SK-N-SH (cell line): Measurements from ENCODE around the gene FSIP1.

Source experiments
- ELF1 ChIP-seq: IDR thresholded peaks from 2 replicates; pipeline ENCODE4 v1.4.0; 2012
- EP300 ChIP-seq, 2 experiments: IDR thresholded peaks; 2 replicates each; pipeline versions ENCODE4 v1.4.0 to v1.6.1; 2012; ENCODE audit warnings: borderline replicate concordance in 1 of 2, low read depth in 1 of 2, low read length in 1 of 2
- FOXM1 ChIP-seq: IDR thresholded peaks from 2 replicates; pipeline ENCODE4 v1.4.0; 2012; ENCODE audit warnings: low read depth, mild to moderate bottlenecking
- GABPA ChIP-seq: IDR thresholded peaks from 2 replicates; pipeline ENCODE4 v1.4.0; 2012; ENCODE audit warnings: low read depth, mild to moderate bottlenecking
- NFIC ChIP-seq: IDR thresholded peaks from 2 replicates; pipeline ENCODE4 v1.4.0; 2012; ENCODE audit warnings: borderline replicate concordance
- NRF1 ChIP-seq: IDR thresholded peaks from 2 replicates; pipeline ENCODE4 v1.6.1; 2012; ENCODE audit warnings: low read depth, mild to moderate bottlenecking, low read length
- POLR2AphosphoS5 ChIP-seq: IDR thresholded peaks from 2 replicates; pipeline ENCODE4 v1.6.1; 2012; ENCODE audit warnings: low read depth, low read length
- RAD21 ChIP-seq: IDR thresholded peaks from 2 replicates; pipeline ENCODE4 v1.6.1; 2012; ENCODE audit warnings: mild to moderate bottlenecking, low read length
- RFX5 ChIP-seq: IDR thresholded peaks from 2 replicates; pipeline ENCODE4 v1.6.1; 2012; ENCODE audit warnings: mild to moderate bottlenecking, improper control_type of control experiment, low read length
- TF ChIP-seq, protein P1 (sequence below): fragments of 200-600 bp; sonication (generic); IDR thresholded peaks from 2 replicates; pipeline ENCODE4 v1.6.1; 2017; ENCODE audit warnings: antibody characterized with exemption, mild to moderate bottlenecking, moderate library complexity

DNA sequence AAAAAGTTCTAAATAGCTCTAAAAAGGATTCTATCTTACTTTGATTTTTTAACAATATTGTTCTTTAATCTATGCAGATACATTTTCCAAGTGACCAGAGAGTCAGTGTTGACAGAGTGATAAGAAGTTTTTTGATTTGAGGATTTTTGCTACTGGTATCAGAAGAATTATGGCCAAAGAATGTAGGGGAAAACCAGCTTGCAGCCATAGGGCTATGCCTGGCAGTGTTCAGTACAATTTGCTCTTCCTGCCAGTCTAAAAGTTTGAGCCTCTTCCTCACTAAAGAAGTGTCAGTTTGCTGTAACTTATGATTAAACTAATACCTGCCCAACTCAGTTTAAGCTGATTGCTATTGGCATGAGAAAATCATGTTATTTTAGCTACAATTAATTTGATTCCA lies 35.3 kb upstream of the FSIP1 start:
- no peak for TF ChIP-seq RAD21
- TF ChIP-seq, protein P1, sequence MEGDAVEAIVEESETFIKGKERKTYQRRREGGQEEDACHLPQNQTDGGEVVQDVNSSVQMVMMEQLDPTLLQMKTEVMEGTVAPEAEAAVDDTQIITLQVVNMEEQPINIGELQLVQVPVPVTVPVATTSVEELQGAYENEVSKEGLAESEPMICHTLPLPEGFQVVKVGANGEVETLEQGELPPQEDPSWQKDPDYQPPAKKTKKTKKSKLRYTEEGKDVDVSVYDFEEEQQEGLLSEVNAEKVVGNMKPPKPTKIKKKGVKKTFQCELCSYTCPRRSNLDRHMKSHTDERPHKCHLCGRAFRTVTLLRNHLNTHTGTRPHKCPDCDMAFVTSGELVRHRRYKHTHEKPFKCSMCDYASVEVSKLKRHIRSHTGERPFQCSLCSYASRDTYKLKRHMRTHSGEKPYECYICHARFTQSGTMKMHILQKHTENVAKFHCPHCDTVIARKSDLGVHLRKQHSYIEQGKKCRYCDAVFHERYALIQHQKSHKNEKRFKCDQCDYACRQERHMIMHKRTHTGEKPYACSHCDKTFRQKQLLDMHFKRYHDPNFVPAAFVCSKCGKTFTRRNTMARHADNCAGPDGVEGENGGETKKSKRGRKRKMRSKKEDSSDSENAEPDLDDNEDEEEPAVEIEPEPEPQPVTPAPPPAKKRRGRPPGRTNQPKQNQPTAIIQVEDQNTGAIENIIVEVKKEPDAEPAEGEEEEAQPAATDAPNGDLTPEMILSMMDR, result no peak
- TF ChIP-seq NFIC, result no peak
- no peak for TF ChIP-seq ELF1
- TF ChIP-seq RFX5, result no peak
- no peak for TF ChIP-seq GABPA
- no peak for TF ChIP-seq POLR2AphosphoS5
- TF ChIP-seq NRF1, result no peak
- no peak for TF ChIP-seq EP300 (IDR thresholded peaks at IDR 0.05; ENCODE audit: borderline replicate concordance in 1 of 2, low read depth in 1 of 2, low read length in 1 of 2)
- TF ChIP-seq FOXM1, result no peak
